PC-3 (cell line): Measurements from ENCODE around the gene BRWD1. TPM values are rescaled to one million over a fixed set of nuclear protein-coding genes. Genes with fewer than 3 reads are reported as not detected.

Source experiments
- ATAC-seq: fragments of 200-7000 bp; cut with Tn5 transposase; 2 replicates; pipeline ENCODE4 v1.9.1; 2020; ENCODE audit warnings: mild to moderate bottlenecking, moderate library complexity
- BruUV-seq: library from RNA; stranded (reverse); fragments of 400-500 nt; replicated peaks from 2 replicates; lab custom pipeline; 2021; lab: Mats Ljungman, UMichigan
- CTCF ChIA-PET: fragments of 300-600 bp; sonication (Branson Sonifier 250); formaldehyde crosslinking; loops from one replicate; lab custom pipeline; 2022; ENCODE audit warnings: antibody characterized with exemption; lab: Charles Lee
- POLR2A ChIA-PET: fragments of 300-600 bp; sonication (Branson Sonifier 250); formaldehyde crosslinking; loops from one replicate; lab custom pipeline; 2022; ENCODE audit warnings: antibody characterized with exemption; ENCODE audit not compliant: unreplicated experiment; lab: Charles Lee
- DNase-seq: peaks from one replicate; pipeline ENCODE4 v3.0.0-alpha.2; 2015
- H2AFZ ChIP-seq: fragments of 300-600 bp; sonication (generic); 2 replicates; pipeline ENCODE4 v1.6.0; 2016; ENCODE audit warnings: antibody characterized with exemption, low read length
- H3F3A ChIP-seq: fragments of 300-600 bp; sonication (generic); one replicate; pipeline ENCODE4 v1.6.0; 2017; ENCODE audit warnings: antibody characterized with exemption, low read length, control low read depth, mild to moderate bottlenecking; ENCODE audit not compliant: unreplicated experiment
- H3K27ac ChIP-seq: fragments of 300-600 bp; sonication (generic); 2 replicates; pipeline ENCODE4 v1.5.1; 2016; ENCODE audit warnings: mild to moderate bottlenecking, low read length
- H3K27me3 ChIP-seq: fragments of 300-600 bp; sonication (generic); 2 replicates; pipeline ENCODE4 v1.6.1; 2016; ENCODE audit warnings: low read length, mixed read lengths
- H3K36me3 ChIP-seq: fragments of 300-600 bp; sonication (generic); 2 replicates; pipeline ENCODE4 v1.6.1; 2016; ENCODE audit warnings: low read depth, mixed run types, low read length, mixed read lengths
- H3K4me1 ChIP-seq: fragments of 300-600 bp; sonication (generic); 2 replicates; pipeline ENCODE4 v1.5.1; 2016; ENCODE audit warnings: low read length; ENCODE audit not compliant: insufficient read depth
- H3K4me2 ChIP-seq: fragments of 300-600 bp; sonication (generic); 2 replicates; pipeline ENCODE4 v1.6.0; 2016; ENCODE audit warnings: low read length
- H3K4me3 ChIP-seq: fragments of 300-600 bp; sonication (generic); 2 replicates; pipeline ENCODE4 v1.5.1; 2016; ENCODE audit warnings: mild to moderate bottlenecking, low read length, mixed read lengths
- H3K79me2 ChIP-seq: fragments of 300-600 bp; sonication (generic); 2 replicates; pipeline ENCODE4 v1.6.1; 2017; ENCODE audit warnings: low read length, mixed read lengths
- H3K9ac ChIP-seq: fragments of 300-600 bp; sonication (generic); 2 replicates; pipeline ENCODE4 v1.6.0; 2016; ENCODE audit warnings: mild to moderate bottlenecking, low read length
- H3K9me2 ChIP-seq: fragments of 300-600 bp; sonication (generic); replicated peaks from 2 replicates; pipeline ENCODE4 v1.6.1; 2016; ENCODE audit warnings: mixed run types, low read length, mixed read lengths
- H3K9me3 ChIP-seq: fragments of 300-600 bp; sonication (generic); 2 replicates; pipeline ENCODE4 v1.6.1; 2016; ENCODE audit warnings: low read length, mixed read lengths
- H4K20me1 ChIP-seq: fragments of 300-600 bp; sonication (generic); 2 replicates; pipeline ENCODE4 v1.6.1; 2016; ENCODE audit warnings: low read length, mixed read lengths
- EZH2 ChIP-seq: fragments of 300-600 bp; sonication (generic); IDR thresholded peaks from one replicate; pipeline ENCODE4 v1.6.1; 2017; ENCODE audit warnings: antibody characterized with exemption, mild to moderate bottlenecking, low read length; ENCODE audit not compliant: unreplicated experiment
- EZH2phosphoT487 ChIP-seq: fragments of 300-600 bp; sonication (generic); IDR thresholded peaks from 2 replicates; pipeline ENCODE4 v1.6.1; 2018; ENCODE audit warnings: mild to moderate bottlenecking, antibody characterized with exemption, low read length, borderline replicate concordance
- intact Hi-C: fragments of 100-400 bp; cut with micrococcal nuclease; formaldehyde crosslinking; loops from 2 replicates; pipeline ENCODE4 v1.9.0; 2023
- total RNA-seq: library from RNA; depleted of rRNA; stranded (reverse); fragments of >200 nt; gene quantifications from 2 replicates; pipeline ENCODE4 v1.2.3, GENCODE V29; 2014
- TF ChIP-seq, protein P1 (sequence below): fragments of 300-600 bp; sonication (generic); conservative IDR thresholded peaks from 2 replicates; pipeline ENCODE4 v1.5.1; 2017; ENCODE audit warnings: antibody characterized with exemption, low read depth, mild to moderate bottlenecking, low read length

BRWD1 gene
- total RNA-seq, 1 experiment from 2014 or later: 29.3 TPM

DNA sequence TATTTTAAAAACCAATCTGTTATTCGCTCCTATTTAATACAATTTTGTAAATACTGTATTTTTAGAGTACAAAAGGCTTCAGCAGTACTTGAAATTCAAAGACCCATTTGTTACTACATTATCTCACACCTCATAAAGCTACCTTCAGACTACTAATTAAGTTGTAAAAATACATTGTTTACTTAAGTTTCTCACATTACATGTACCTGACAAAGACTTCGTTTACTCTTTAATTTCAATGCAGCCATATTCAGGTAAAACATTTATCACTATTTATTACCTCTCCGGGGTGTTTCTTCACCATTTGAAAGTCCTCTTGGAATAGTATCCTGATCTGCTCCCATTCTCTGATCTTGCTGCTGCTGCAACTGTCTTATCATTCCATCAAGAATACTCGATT is 55.2 kb downstream of the BRWD1 start:
- Histone ChIP-seq H3K36me3 (peaks cover 37% of the 10 kb centered on the region), H3K9ac (no peak overlapping the region), H3K9me2 (no peaks in the 10 kb centered on the region), H3K79me2 (no peaks in the 10 kb centered on the region), H3K9me3 (no peaks in the 10 kb centered on the region), H3K4me2 (no peak overlapping the region), H4K20me1 (no peaks in the 10 kb centered on the region), H3K27me3 (no peaks in the 10 kb centered on the region), H3K4me1 (no peaks in the 10 kb centered on the region), H3F3A (no peaks in the 10 kb centered on the region), H2AFZ (no peak overlapping the region), H3K27ac (no peak overlapping the region), H3K4me3 (no peak overlapping the region)
- BruUV-seq: no TSS peak
- ATAC-seq: no peak
- DNase-seq: no peak
- intact Hi-C loops: no loop called here
- ChIA-PET POLR2A (no interaction called here), CTCF (interaction anchor here (0.6 kb wide), 1 partner anchor 20 kb away, joined by 4 read pairs; no protein-coding TSS in a partner anchor)
- TF ChIP-seq, protein P1, sequence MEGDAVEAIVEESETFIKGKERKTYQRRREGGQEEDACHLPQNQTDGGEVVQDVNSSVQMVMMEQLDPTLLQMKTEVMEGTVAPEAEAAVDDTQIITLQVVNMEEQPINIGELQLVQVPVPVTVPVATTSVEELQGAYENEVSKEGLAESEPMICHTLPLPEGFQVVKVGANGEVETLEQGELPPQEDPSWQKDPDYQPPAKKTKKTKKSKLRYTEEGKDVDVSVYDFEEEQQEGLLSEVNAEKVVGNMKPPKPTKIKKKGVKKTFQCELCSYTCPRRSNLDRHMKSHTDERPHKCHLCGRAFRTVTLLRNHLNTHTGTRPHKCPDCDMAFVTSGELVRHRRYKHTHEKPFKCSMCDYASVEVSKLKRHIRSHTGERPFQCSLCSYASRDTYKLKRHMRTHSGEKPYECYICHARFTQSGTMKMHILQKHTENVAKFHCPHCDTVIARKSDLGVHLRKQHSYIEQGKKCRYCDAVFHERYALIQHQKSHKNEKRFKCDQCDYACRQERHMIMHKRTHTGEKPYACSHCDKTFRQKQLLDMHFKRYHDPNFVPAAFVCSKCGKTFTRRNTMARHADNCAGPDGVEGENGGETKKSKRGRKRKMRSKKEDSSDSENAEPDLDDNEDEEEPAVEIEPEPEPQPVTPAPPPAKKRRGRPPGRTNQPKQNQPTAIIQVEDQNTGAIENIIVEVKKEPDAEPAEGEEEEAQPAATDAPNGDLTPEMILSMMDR: no peak
- TF ChIP-seq EZH2phosphoT487 (no peak), EZH2 (no peak)

DNA sequence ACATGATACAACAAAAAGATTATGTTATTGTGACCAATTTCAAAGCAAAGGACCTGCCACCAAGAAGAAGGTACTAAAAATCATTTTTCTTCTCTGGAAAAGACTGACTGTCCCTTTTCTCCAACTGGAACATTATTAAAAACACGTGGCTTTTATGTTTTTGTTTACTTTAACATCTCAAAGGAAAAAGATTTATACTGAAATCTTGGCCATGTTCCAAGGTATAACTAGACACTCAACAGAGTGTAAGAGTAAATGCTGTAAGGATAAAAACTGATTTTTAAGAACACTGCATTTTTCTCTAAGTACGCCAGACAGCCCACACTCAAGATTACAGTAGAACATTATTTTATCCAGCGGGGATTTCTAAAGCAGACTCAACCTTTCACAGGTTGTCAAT is 62.1 kb downstream of the BRWD1 start:
- no peak for TF ChIP-seq EZH2
- TF ChIP-seq EZH2phosphoT487: no peak
- H3F3A ChIP-seq: no peaks in the 10 kb centered on the region
- POLR2A ChIA-PET: no interaction called here
- DNase-seq (no peak), ATAC-seq (no peak)
- intact Hi-C loops: no loop called here
- no peaks in the 10 kb centered on the region for H3K27me3 ChIP-seq
- no peaks in the 10 kb centered on the region for H3K9me2 ChIP-seq
- no peaks in the 10 kb centered on the region for H3K4me1 ChIP-seq
- no peak overlapping the region for H3K27ac ChIP-seq
- H3K4me3 ChIP-seq: no peak overlapping the region
- CTCF ChIA-PET: no interaction called here
- no peak overlapping the region for H3K4me2 ChIP-seq
- no peaks in the 10 kb centered on the region for H3K9me3 ChIP-seq
- H3K9ac ChIP-seq: no peak overlapping the region
- no peak overlapping the region for H2AFZ ChIP-seq
- no peaks in the 10 kb centered on the region for H4K20me1 ChIP-seq
- H3K36me3 ChIP-seq: peaks cover 30% of the 10 kb centered on the region; the same call in 1 of the 2 replicates
- H3K79me2 ChIP-seq: no peaks in the 10 kb centered on the region
- BruUV-seq: no TSS peak

GRCh38 chr21:39238275-39238674 is 75.2 kb downstream of the BRWD1 start:
- Histone ChIP-seq H3K79me2 (no peaks in the 10 kb centered on the region), H3K4me2 (no peak overlapping the region), H3K9ac (no peak overlapping the region), H3K36me3 (peaks cover 41% of the 10 kb centered on the region), H3K4me1 (no peaks in the 10 kb centered on the region), H3F3A (no peaks in the 10 kb centered on the region), H2AFZ (no peak overlapping the region), H3K27me3 (no peaks in the 10 kb centered on the region), H3K9me2 (no peaks in the 10 kb centered on the region), H4K20me1 (no peaks in the 10 kb centered on the region), H3K4me3 (no peak overlapping the region), H3K9me3 (no peaks in the 10 kb centered on the region), H3K27ac (no peak overlapping the region)
- CTCF ChIA-PET: no interaction called here
- ATAC-seq: no peak
- POLR2A ChIA-PET: no interaction called here
- intact Hi-C loops: no loop called here
- TF ChIP-seq, protein P1: no peak
- DNase-seq: no peak
- BruUV-seq: no TSS peak
